Thymus (tissue), 11 donors: ENCODE measurements around the gene PRR15L. TPM values are rescaled to one million over a fixed set of nuclear protein-coding genes. Genes with fewer than 3 reads are reported as not detected.

Experiments
- DNase-seq, 9 donors: peaks; one replicate each; pipeline ENCODE4 v3.0.0-alpha.2; 2013; ENCODE audit warnings: low spot score in 9 of 9, low read depth in 6 of 9, missing footprints in 1 of 9
- H3K27ac ChIP-seq, 2 donors: one replicate each; pipeline ENCODE4 v1.5.1; 2013; ENCODE audit warnings: control low read depth in 1 of 2, low read depth in 1 of 2, low read length in 1 of 2, mild to moderate bottlenecking in 1 of 2, moderate library complexity in 1 of 2
- H3K27me3 ChIP-seq, 2 donors: one replicate each; pipeline ENCODE4 v1.5.1; 2013; ENCODE audit warnings: low read length in 1 of 2; ENCODE audit not compliant: control insufficient read depth in 2 of 2, insufficient read depth in 1 of 2
- H3K36me3 ChIP-seq, 2 donors: one replicate each; pipeline ENCODE4 v1.5.1; 2013; ENCODE audit warnings: low read length in 1 of 2, mild to moderate bottlenecking in 1 of 2, moderate library complexity in 1 of 2; ENCODE audit not compliant: control insufficient read depth in 2 of 2, insufficient read depth in 2 of 2
- H3K4me1 ChIP-seq, 2 donors: one replicate each; pipeline ENCODE4 v1.5.1; 2013; ENCODE audit warnings: low read length in 2 of 2; ENCODE audit not compliant: control insufficient read depth in 2 of 2, insufficient read depth in 2 of 2
- H3K4me3 ChIP-seq, 2 donors: one replicate each; pipeline ENCODE4 v1.5.1; 2013; ENCODE audit warnings: low read length in 2 of 2, control low read depth in 1 of 2, mild to moderate bottlenecking in 1 of 2
- H3K9me3 ChIP-seq, 2 donors: one replicate each; pipeline ENCODE4 v1.5.1; 2013; ENCODE audit warnings: low read length in 1 of 2, mild to moderate bottlenecking in 1 of 2; ENCODE audit not compliant: control insufficient read depth in 2 of 2, insufficient read depth in 1 of 2
- WGBS: extraction: QIAGEN DNeasy Blood & Tissue Kit; methylation state at CpG from one replicate; pipeline ENCODE4 v1.1.7; 2013; 5-methylcytosine and 5-hydroxymethylcytosine counted together
- polyA plus RNA-seq: library from polyadenylated mRNA; stranded (reverse); fragments of 200-250 nt; gene quantifications from one replicate; pipeline ENCODE4 v1.2.3, GENCODE V29; 2013
- total RNA-seq: library from RNA; stranded (reverse); fragments of 120-200 nt; gene quantifications from one replicate; pipeline ENCODE4 v1.2.4, GENCODE V29; 2013
- donor health status: healthy.

PRR15L gene
- total and polyA plus RNA-seq, 2 donors: 0.38 to 1.9 TPM

- WGBS: 94% methylated on average over 1 of the region's 1 CpG
- DNase-seq: no peak
- Histone ChIP-seq H3K4me1 (peaks cover 7 to 16% of the 10 kb centered on the region in 2 donors), H3K36me3 (no peaks in the 10 kb centered on the region), H3K4me3 (no peak overlapping the region), H3K27me3 (no peaks in the 10 kb centered on the region), H3K9me3 (no peaks in the 10 kb centered on the region), H3K27ac (no peak overlapping the region)
Measured at GRCh38 chr17:48001197-48001596, 43.5 kb upstream of the PRR15L start.

- Histone ChIP-seq H3K4me3 (no peak overlapping the region), H3K27me3 (no peaks in the 10 kb centered on the region), H3K9me3 (no peaks in the 10 kb centered on the region), H3K27ac (no peak overlapping the region), H3K36me3 (no peaks in the 10 kb centered on the region), H3K4me1 (peaks cover 7 to 16% of the 10 kb centered on the region in 2 donors)
- 62% methylated on average over 4 of the region's 4 CpGs for WGBS
- DNase-seq: no peak
Measured at GRCh38 chr17:47999582-47999981, 41.9 kb upstream of the PRR15L start.

GRCh38 chr17:47998044-47998443, 40.4 kb upstream of the PRR15L start:
- DNase-seq: no peak
- Histone ChIP-seq H3K4me3 (no peak overlapping the region), H3K9me3 (no peaks in the 10 kb centered on the region), H3K4me1 (peaks cover 7 to 10% of the 10 kb centered on the region in 2 donors), H3K36me3 (no peaks in the 10 kb centered on the region), H3K27ac (no peak overlapping the region), H3K27me3 (no peaks in the 10 kb centered on the region)
- 97% methylated on average over 7 of the region's 7 CpGs for WGBS

- Histone ChIP-seq H3K4me3 (no peak overlapping the region), H3K9me3 (no peaks in the 10 kb centered on the region), H3K27me3 (no peaks in the 10 kb centered on the region), H3K36me3 (no peaks in the 10 kb centered on the region), H3K4me1 (peaks cover 4 to 5% of the 10 kb centered on the region in 2 donors), H3K27ac (no peak overlapping the region)
- WGBS: 94% methylated on average over 7 of the region's 7 CpGs
- DNase-seq: no peak
Measured at GRCh38 chr17:47997586-47997985, 39.9 kb upstream of the PRR15L start.

GRCh38 chr17:47996201-47996600, 38.5 kb upstream of the PRR15L start:
- Histone ChIP-seq H3K4me3 (no peak overlapping the region), H3K27ac (no peak overlapping the region), H3K36me3 (no peaks in the 10 kb centered on the region), H3K4me1 (peaks cover 0 to 4% of the 10 kb centered on the region in 2 donors), H3K27me3 (no peaks in the 10 kb centered on the region), H3K9me3 (no peaks in the 10 kb centered on the region)
- 96% methylated on average over 9 of the region's 9 CpGs for WGBS
- DNase-seq: no peak

GRCh38 chr17:47995241-47995935, 37.7 kb upstream of the PRR15L start:
- Histone ChIP-seq H3K4me1 (peaks cover 0 to 9% of the 10 kb centered on the region in 2 donors), H3K9me3 (no peaks in the 10 kb centered on the region), H3K36me3 (no peaks in the 10 kb centered on the region), H3K4me3 (no peak overlapping the region), H3K27ac (no peak overlapping the region), H3K27me3 (no peaks in the 10 kb centered on the region)
- WGBS: 86% methylated on average over 13 of the region's 13 CpGs
- no peak for DNase-seq

- WGBS: 94% methylated on average over 4 of the region's 4 CpGs
- Histone ChIP-seq H3K4me1 (peaks cover 0 to 11% of the 10 kb centered on the region in 2 donors), H3K9me3 (no peaks in the 10 kb centered on the region), H3K27ac (no peak overlapping the region), H3K36me3 (no peaks in the 10 kb centered on the region), H3K4me3 (no peak overlapping the region), H3K27me3 (no peaks in the 10 kb centered on the region)
- no peak for DNase-seq
Measured at GRCh38 chr17:47994724-47995123, 37.0 kb upstream of the PRR15L start.

- WGBS: 97% methylated on average over 5 of the region's 5 CpGs
- H3K4me3 ChIP-seq: no peak overlapping the region
- H3K36me3 ChIP-seq: no peaks in the 10 kb centered on the region
- no peaks in the 10 kb centered on the region for H3K27me3 ChIP-seq
- H3K27ac ChIP-seq: no peak overlapping the region
- H3K9me3 ChIP-seq: no peaks in the 10 kb centered on the region
- no peak for DNase-seq
- peaks cover 0 to 17% of the 10 kb centered on the region in 2 donors for H3K4me1 ChIP-seq
Measured at GRCh38 chr17:47993964-47994363, 36.3 kb upstream of the PRR15L start.

GRCh38 chr17:47993031-47993564, 35.4 kb upstream of the PRR15L start:
- Histone ChIP-seq H3K27ac (no peak overlapping the region), H3K36me3 (no peaks in the 10 kb centered on the region), H3K4me3 (no peak overlapping the region), H3K9me3 (no peaks in the 10 kb centered on the region), H3K27me3 (no peaks in the 10 kb centered on the region), H3K4me1 (peaks cover 0 to 20% of the 10 kb centered on the region in 2 donors)
- DNase-seq: no peak
- 84% methylated on average over 9 of the region's 9 CpGs for WGBS
